GM12892 (cell line): ENCODE results near the gene PPFIA1.
"Not testable (repeated sequence)": the region's sequence is repeated elsewhere in the genome, so short reads cannot be mapped to it uniquely, and the experiment has no call there.

Experiments
- POLR2A ChIP-seq: IDR thresholded peaks from 2 replicates; pipeline ENCODE4 v1.6.1; 2011; ENCODE audit warnings: low read depth, low read length, control low read depth
- POLR2AphosphoS5 ChIP-seq: IDR thresholded peaks from 2 replicates; pipeline ENCODE4 v1.6.1; 2011; ENCODE audit warnings: low read depth, low read length, control low read depth
- TAF1 ChIP-seq: IDR thresholded peaks from 2 replicates; pipeline ENCODE4 v1.6.1; 2011; ENCODE audit warnings: low read depth, mild to moderate bottlenecking, control low read depth, low read length, borderline replicate concordance

GRCh38 chr11:70408326-70408725 lies 137.8 kb downstream of the PPFIA1 start:
- not testable (repeated sequence) for TF ChIP-seq POLR2A, TAF1, POLR2AphosphoS5
